PC-9 (cell line): ENCODE results near the gene DGCR2. TPM values are rescaled to one million over a fixed set of nuclear protein-coding genes. Genes with fewer than 3 reads are reported as not detected.
A peak's percentile ranks its signal among the peaks of the same experiment; 100 is the strongest.

Experiments used
- BruUV-seq: library from RNA; stranded (reverse); fragments of 400-500 nt; replicated peaks from 2 replicates; lab custom pipeline; 2021; lab: Mats Ljungman, UMichigan
- CTCF ChIA-PET: fragments of 300-600 bp; sonication (Branson Sonifier 250); formaldehyde crosslinking; loops from one replicate; lab custom pipeline; 2022; ENCODE audit warnings: antibody characterized with exemption; lab: Charles Lee
- POLR2A ChIA-PET: fragments of 300-600 bp; sonication (Branson Sonifier 250); formaldehyde crosslinking; loops from one replicate; lab custom pipeline; 2022; ENCODE audit warnings: antibody characterized with exemption; ENCODE audit not compliant: unreplicated experiment; lab: Charles Lee
- DNase-seq, 2 experiments: peaks; one replicate each; pipeline versions ENCODE4 v3.0.0 to v3.0.0-alpha.2; 2015 to 2022; ENCODE audit warnings: mixed read lengths in 1 of 2
- H2AFZ ChIP-seq: fragments of 200-600 bp; sonication (generic); 2 replicates; pipeline ENCODE4 v1.8.1; 2017; ENCODE audit warnings: antibody characterized with exemption
- H3F3A ChIP-seq: fragments of 200-600 bp; sonication (generic); 2 replicates; pipeline ENCODE4 v1.8.1; 2017; ENCODE audit warnings: antibody characterized with exemption, mild to moderate bottlenecking, low read depth; ENCODE audit not compliant: insufficient read depth
- H3K27ac ChIP-seq: fragments of 200-600 bp; sonication (generic); 2 replicates; pipeline ENCODE4 v1.6.1; 2016; ENCODE audit warnings: mixed run types
- H3K27me3 ChIP-seq: fragments of 200-600 bp; sonication (generic); 2 replicates; pipeline ENCODE4 v1.6.1; 2016; ENCODE audit warnings: low read depth, mixed run types; ENCODE audit not compliant: insufficient read depth
- H3K36me3 ChIP-seq: fragments of 200-600 bp; sonication (generic); 2 replicates; pipeline ENCODE4 v1.6.1; 2016; ENCODE audit warnings: low read depth, mixed run types
- H3K4me1 ChIP-seq: fragments of 200-600 bp; sonication (generic); replicated peaks from 2 replicates; pipeline ENCODE4 v1.6.1; 2016; ENCODE audit warnings: mixed run types; ENCODE audit not compliant: insufficient read depth
- H3K4me2 ChIP-seq: fragments of 200-600 bp; sonication (generic); 2 replicates; pipeline ENCODE4 v1.6.1; 2017; ENCODE audit warnings: mixed run types
- H3K4me3 ChIP-seq: fragments of 200-600 bp; sonication (generic); 2 replicates; pipeline ENCODE4 v1.6.1; 2016; ENCODE audit warnings: mixed run types
- H3K79me2 ChIP-seq: fragments of 200-600 bp; sonication (generic); 2 replicates; pipeline ENCODE4 v1.6.1; 2017; ENCODE audit warnings: low read depth, mixed run types
- H3K9me2 ChIP-seq: fragments of 200-600 bp; sonication (generic); 2 replicates; pipeline ENCODE4 v1.8.1; 2017; ENCODE audit warnings: mild to moderate bottlenecking; ENCODE audit not compliant: insufficient read depth
- H3K9me3 ChIP-seq: fragments of 200-600 bp; sonication (generic); 2 replicates; pipeline ENCODE4 v1.8.1; 2016; ENCODE audit warnings: low read depth; ENCODE audit not compliant: insufficient read depth
- H4K20me1 ChIP-seq: fragments of 200-600 bp; sonication (generic); 2 replicates; pipeline ENCODE4 v1.8.1; 2017; ENCODE audit not compliant: insufficient read depth
- CTCF ChIP-seq: fragments of 200-600 bp; sonication (generic); conservative IDR thresholded peaks from 2 replicates; pipeline ENCODE4 v1.6.1; 2017; ENCODE audit warnings: mixed run types, antibody characterized with exemption, mild to moderate bottlenecking, moderate library complexity
- EZH2 ChIP-seq: fragments of 200-600 bp; sonication (generic); IDR thresholded peaks from 2 replicates; pipeline ENCODE4 v1.8.0; 2017; ENCODE audit warnings: antibody characterized with exemption, low read depth
- intact Hi-C: fragments of 100-400 bp; cut with micrococcal nuclease; formaldehyde crosslinking; loops from one replicate; pipeline ENCODE4 v1.10.0; 2022; ENCODE audit not compliant: unreplicated experiment
- total RNA-seq: library from RNA; stranded (reverse); gene quantifications from 2 replicates; pipeline ENCODE4 v1.2.3, GENCODE V29; 2021

The DGCR2 gene
- total RNA-seq, 1 experiment from 2014 or later = 37.6 TPM

- H3K4me3 ChIP-seq = no peak overlapping the region
- CTCF ChIA-PET = no interaction called here
- H3K9me2 ChIP-seq = no peaks in the 10 kb centered on the region
- no peaks in the 10 kb centered on the region for H3K36me3 ChIP-seq
- peaks cover 16% of the 10 kb centered on the region for H3K4me1 ChIP-seq
- POLR2A ChIA-PET = no interaction called here
- H3F3A ChIP-seq = peaks cover 13% of the 10 kb centered on the region; the same call in 1 of the 2 replicates
- intact Hi-C loops = no loop called here
- H3K27me3 ChIP-seq = peaks cover 23% of the 10 kb centered on the region
- TF ChIP-seq EZH2 (no peak), CTCF (no peak)
- DNase-seq = no peak
- H3K79me2 ChIP-seq = peaks cover 32% of the 10 kb centered on the region
- H3K4me2 ChIP-seq = no peak overlapping the region
- H2AFZ ChIP-seq = no peak overlapping the region
- no peak overlapping the region for H3K27ac ChIP-seq
- peaks cover 21% of the 10 kb centered on the region for H4K20me1 ChIP-seq
- BruUV-seq = no TSS peak
- no peaks in the 10 kb centered on the region for H3K9me3 ChIP-seq
Observed at GRCh38 chr22:19169002-19169946, 47.1 kb upstream of the DGCR2 start.

- H3K4me2 ChIP-seq = no peak overlapping the region
Observed at GRCh38 chr22:19168088-19168890, 46.1 kb upstream of the DGCR2 start.

More at GRCh38 chr22:19168088-19168890, 46.1 kb upstream of the DGCR2 start:
- intact Hi-C loops = no loop called here
- Histone ChIP-seq H3K9me3 (no peaks in the 10 kb centered on the region), H3K27me3 (peaks cover 23% of the 10 kb centered on the region), H3K79me2 (peaks cover 22% of the 10 kb centered on the region), H3K36me3 (no peaks in the 10 kb centered on the region), H4K20me1 (peaks cover 12% of the 10 kb centered on the region), H3K4me3 (no peak overlapping the region), H3K9me2 (no peaks in the 10 kb centered on the region), H3K27ac (no peak overlapping the region), H3F3A (peaks cover 3% of the 10 kb centered on the region; the same call in 1 of the 2 replicates), H2AFZ (no peak overlapping the region), H3K4me1 (peaks cover 9% of the 10 kb centered on the region)
- DNase-seq = peak in 1 of 2 experiments; percentile 43
- no peak; the same call in 1 of the 2 replicates for TF ChIP-seq CTCF
- TF ChIP-seq EZH2 = no peak
- ChIA-PET CTCF (no interaction called here), POLR2A (no interaction called here)
- BruUV-seq = no TSS peak
